ENCODE data around the gene PPP1R11. TPM values are rescaled to one million over a fixed set of nuclear protein-coding genes. Genes with fewer than 3 reads are reported as not detected.

Gene PPP1R11
- total and polyA plus RNA-seq, 9 donors, result 27.8 to 114 (median 46.2) TPM

DNA sequence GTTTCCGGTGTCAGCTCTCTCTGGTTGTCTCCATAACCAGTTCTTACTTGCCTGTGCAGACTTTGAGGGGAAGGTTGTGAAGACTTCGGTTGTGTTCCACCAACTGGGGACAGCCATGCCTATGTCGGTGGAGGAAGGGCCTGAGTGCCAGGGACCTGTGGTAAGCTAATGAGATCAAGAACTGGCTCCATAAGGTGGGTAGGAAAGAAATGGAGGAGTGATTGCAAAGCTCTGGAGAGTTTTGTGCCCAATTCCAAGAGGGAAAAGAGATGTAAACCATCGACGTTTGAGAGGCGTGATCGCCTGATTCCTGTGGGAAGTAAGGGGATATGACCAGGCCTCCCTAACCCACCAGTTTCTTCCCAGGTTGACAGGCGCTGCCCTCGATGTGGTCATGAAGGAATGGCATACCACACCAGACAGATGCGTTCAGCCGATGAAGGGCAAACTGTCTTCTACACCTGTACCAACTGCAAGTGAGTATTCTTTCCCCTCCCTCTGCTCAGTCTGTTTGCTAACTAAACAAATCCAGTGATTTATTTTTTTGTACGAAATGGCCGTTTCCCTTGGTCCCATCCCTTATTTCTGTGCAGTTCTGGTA, 5.0 kb upstream of the PPP1R11 start:
- no peaks in the 10 kb centered on the region for H3K27me3 ChIP-seq
- H3K9me3 ChIP-seq, result no peaks in the 10 kb centered on the region
- peak overlapping the region; percentile 1 to 88 for H3K27ac ChIP-seq
- H3K4me1 ChIP-seq (ENCODE audit: insufficient read depth), result peaks cover 5% of the 10 kb centered on the region
- no peaks in the 10 kb centered on the region for H3K36me3 ChIP-seq
- TF ChIP-seq EP300 (IDR thresholded peaks at IDR 0.05) (no peak), POLR2A (IDR thresholded peaks at IDR 0.05) (no peak)
- TF ChIP-seq, protein P1, sequence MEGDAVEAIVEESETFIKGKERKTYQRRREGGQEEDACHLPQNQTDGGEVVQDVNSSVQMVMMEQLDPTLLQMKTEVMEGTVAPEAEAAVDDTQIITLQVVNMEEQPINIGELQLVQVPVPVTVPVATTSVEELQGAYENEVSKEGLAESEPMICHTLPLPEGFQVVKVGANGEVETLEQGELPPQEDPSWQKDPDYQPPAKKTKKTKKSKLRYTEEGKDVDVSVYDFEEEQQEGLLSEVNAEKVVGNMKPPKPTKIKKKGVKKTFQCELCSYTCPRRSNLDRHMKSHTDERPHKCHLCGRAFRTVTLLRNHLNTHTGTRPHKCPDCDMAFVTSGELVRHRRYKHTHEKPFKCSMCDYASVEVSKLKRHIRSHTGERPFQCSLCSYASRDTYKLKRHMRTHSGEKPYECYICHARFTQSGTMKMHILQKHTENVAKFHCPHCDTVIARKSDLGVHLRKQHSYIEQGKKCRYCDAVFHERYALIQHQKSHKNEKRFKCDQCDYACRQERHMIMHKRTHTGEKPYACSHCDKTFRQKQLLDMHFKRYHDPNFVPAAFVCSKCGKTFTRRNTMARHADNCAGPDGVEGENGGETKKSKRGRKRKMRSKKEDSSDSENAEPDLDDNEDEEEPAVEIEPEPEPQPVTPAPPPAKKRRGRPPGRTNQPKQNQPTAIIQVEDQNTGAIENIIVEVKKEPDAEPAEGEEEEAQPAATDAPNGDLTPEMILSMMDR (IDR thresholded peaks at IDR 0.05), result no peak
- intact Hi-C loops (cut with DNase I), result no loop called here
- 45 to 57% (median 51%) methylated on average over 13 of the region's 13 CpGs for WGBS, 3 donors
- H3K4me3 ChIP-seq, result peak overlapping the region; percentile 89
- peak in 1 of 5 donors; percentile 20 for DNase-seq

DNA sequence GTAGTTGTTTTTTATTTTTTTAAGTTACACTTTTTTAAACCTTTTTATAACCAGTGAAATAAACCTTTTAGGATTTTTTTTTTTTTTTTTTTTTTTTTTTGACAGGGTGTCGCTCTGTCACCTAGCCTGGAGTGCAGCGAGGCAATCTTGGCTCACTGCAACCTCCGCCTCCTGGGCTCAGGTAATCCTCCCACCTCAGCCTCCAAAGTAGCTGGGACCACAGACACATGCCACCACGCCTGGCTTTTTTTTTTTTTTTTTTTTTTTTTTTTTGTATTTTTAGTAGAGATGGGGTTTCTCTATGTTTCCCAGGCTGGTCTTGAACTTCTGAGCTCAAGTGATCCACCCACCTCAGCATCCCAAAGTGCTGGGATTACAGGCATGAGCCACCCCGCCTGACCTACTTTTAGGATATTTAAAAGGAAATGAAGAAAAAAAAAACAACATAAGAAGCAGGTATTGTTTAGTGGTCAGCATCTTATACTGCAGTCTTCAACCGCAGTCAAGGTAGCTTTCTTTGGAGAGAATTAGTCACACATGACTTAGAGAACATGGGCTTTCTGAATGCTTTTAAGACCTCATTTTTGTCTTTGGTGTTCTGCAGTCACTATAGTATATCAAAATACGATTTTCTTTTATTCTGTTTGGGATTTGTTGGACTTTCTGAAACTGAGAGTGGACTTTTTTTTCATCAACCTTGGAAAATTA, 4.4 kb upstream of the PPP1R11 start:
- no peak overlapping the region for H3K4me3 ChIP-seq
- H3K27me3 ChIP-seq, result no peaks in the 10 kb centered on the region
- no peaks in the 10 kb centered on the region for H3K36me3 ChIP-seq
- H3K9me3 ChIP-seq, result no peaks in the 10 kb centered on the region
- H3K4me1 ChIP-seq (ENCODE audit: insufficient read depth), result peaks cover 5% of the 10 kb centered on the region
- intact Hi-C loops (cut with DNase I), result no loop called here
- TF ChIP-seq, protein P1 (IDR thresholded peaks at IDR 0.05), result no peak
- no peak for TF ChIP-seq POLR2A (IDR thresholded peaks at IDR 0.05)
- DNase-seq, result peak in 1 of 5 donors; percentile 15
- 96 to 97% (median 96%) methylated on average over 7 of the region's 7 CpGs for WGBS, 3 donors
- no peak overlapping the region for H3K27ac ChIP-seq

DNA sequence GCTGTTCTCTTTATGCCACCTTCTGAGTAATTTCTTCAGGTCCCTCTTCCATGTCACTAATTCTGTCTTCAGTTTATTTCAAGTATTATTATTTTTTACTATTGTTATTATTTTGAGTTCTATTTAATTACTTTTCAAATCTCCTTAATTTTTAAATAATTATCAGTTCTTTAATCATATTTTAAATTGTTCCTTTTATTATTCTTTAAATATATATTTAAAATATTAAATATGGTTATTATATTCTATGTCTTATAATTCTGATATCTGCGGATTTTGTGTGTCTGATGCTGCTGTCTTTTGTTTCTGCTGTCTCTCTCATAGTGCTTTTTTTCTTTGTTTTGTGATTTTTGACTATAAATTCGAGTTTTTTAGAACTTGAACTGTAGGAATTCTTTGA, 3.7 kb upstream of the PPP1R11 start:
- no peak for TF ChIP-seq POLR2A (IDR thresholded peaks at IDR 0.05)
- TF ChIP-seq EP300 (IDR thresholded peaks at IDR 0.05), result no peak
- TF ChIP-seq, protein P1 (IDR thresholded peaks at IDR 0.05), result no peak
- DNase-seq, result no peak

DNA sequence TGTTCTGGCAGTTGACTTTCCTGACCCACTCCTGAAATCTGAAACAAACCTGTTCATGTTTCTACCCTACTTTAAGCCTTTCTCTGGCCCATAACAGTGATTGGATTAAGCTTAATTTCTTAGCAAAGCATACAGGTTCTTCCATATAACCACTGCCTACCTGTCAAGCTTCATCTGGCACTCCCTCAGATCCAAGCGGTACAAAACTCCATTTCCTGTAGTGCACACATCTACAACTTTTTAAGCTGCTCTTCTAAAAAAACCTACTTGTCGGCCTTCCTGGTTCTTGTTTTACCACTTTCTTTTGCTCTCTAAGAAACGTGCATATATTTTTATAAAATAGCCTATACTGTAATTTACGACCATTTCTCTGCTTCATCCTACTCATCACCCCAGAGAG, 916 bp upstream of the PPP1R11 start:
- Histone ChIP-seq H3K36me3 (no peaks in the 10 kb centered on the region), H3K9me3 (no peaks in the 10 kb centered on the region), H3K27me3 (no peaks in the 10 kb centered on the region), H3K4me1 (ENCODE audit: insufficient read depth) (peaks cover 3% of the 10 kb centered on the region), H3K27ac (peak overlapping the region in 1 of 2 donors; percentile 78), H3K4me3 (peak overlapping the region; percentile 60)
- no peak for DNase-seq
- intact Hi-C loops (cut with DNase I), result no loop called here
- 12 to 16% (median 12%) methylated on average over 4 of the region's 4 CpGs for WGBS, 3 donors
- TF ChIP-seq EP300 (IDR thresholded peaks at IDR 0.05) (no peak), POLR2A (IDR thresholded peaks at IDR 0.05) (no peak)
- TF ChIP-seq, protein P1 (IDR thresholded peaks at IDR 0.05), result no peak

More for the DNA sequence above, 3.7 kb upstream of the PPP1R11 start:
- WGBS, 3 donors, result 90% methylated on average over 2 of the region's 2 CpGs
- Histone ChIP-seq H3K27me3 (no peaks in the 10 kb centered on the region), H3K4me1 (ENCODE audit: insufficient read depth) (peaks cover 5% of the 10 kb centered on the region), H3K27ac (no peak overlapping the region), H3K9me3 (no peaks in the 10 kb centered on the region), H3K36me3 (no peaks in the 10 kb centered on the region), H3K4me3 (no peak overlapping the region)
- intact Hi-C loops (cut with DNase I), result no loop called here
